GM21423 (cell line): ENCODE results near the gene ZKSCAN8.

Experiments used
- ATAC-seq: cut with Tn5 transposase; IDR thresholded peaks from one replicate; pipeline ENCODE4 v1.9.1; 2021; ENCODE audit warnings: mild to moderate bottlenecking, moderate library complexity; ENCODE audit not compliant: unreplicated experiment

Gene ZKSCAN8

DNA sequence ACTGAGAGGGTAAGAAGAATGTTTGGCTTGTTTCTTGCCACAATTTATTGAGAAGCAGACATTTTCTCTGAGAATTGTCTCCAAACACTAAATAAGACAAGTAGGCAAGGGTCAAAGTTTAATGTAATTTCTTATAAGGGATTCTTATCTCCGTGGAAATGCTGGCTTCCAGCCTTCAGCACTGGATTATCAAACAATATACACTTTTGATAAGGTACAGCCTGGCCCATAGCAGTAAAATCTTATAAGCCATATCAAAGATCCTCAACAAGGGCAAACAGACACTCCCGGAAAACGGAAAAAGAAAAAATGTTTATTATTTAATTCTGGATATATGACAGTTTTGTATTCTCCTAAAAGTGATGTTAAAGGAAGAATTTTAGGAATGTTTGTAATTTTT is 64.8 kb downstream of the ZKSCAN8 start:
- no peak for ATAC-seq

DNA sequence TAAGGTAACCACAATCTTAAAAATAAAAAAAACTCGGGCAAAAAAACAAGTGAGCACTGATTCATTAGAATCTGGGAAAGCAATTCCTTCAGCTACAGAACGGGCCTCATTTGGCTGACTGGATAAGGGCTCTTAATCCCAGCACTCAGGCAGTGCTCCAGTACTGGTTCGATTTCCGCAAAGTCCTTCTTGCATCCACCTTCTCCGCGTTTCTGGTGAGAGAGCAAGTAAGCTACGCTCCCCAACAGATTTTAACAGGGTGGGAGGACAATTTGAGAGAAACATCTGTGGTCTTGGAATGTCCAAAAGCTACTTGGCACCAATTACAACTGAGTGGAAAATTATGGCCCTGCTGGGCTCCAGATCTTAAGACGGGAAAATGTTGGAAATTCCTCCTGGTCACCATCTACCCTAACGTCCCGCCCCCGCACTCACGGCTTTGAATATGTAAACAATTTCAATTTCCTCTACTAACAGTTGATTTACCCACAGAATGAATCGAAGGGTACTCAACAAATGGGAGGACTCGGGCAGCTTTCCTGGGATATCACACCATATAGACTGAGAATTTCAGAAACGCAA is 65.3 kb downstream of the ZKSCAN8 start:
- ATAC-seq = no peak

DNA sequence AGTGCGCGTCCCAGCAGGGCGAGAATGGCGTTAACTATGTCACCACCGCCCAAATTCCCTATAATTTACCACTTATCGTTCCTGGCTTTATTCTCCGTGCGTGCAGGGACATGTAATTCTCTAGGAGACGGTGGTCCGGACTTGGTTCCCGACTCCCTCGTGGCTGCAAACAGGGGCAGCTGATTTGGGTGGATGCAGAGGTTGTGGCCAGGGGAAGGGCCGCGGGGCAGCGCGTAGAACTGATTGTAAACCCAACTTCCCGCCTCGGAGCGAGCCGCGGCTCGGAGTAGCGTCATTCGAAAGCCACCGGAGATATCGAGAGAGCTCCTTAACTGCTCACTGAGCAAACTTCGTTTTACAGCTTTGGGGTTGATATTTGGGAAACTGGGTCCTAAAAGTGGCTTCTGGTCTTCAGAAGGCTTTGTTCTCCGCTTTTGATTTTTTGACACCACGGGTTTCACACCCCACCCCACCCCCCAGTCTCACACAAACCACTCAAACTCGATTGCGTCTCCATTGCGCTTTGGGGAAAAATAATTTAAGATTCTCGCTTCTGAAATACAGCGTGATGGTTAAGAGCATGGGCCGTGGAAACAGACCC is 65.9 kb downstream of the ZKSCAN8 start:
- no peak for ATAC-seq

DNA sequence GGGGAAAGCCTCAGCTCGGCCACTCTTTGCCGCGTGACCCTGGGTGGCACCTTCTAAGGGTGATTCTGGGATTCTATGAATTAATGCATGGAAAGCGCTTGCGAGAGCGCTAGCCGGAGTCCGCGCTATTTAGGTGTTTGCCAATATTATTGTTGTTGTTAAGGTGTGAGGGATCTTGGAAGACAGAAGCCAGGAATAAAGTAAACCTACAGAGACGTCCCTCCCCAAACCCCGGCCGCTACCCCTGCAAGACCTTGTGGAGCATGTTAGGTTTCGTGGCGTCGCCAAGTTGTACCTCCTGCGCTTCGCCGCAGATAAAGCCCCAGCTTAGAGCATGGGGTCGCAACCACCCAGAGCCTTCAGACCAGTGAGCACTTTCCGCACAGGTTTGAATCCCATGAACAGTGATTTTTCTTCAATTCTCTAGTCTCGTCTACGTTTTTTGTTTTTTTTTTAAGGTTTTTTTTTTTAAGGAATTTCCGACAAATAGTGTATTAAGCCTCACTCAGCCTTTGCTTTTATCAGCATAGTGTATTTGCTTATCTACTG is 66.5 kb downstream of the ZKSCAN8 start:
- ATAC-seq = no peak
